OCI-LY7 (cell line): ENCODE results near the gene CEP131. TPM values are rescaled to one million over a fixed set of nuclear protein-coding genes. Genes with fewer than 3 reads are reported as not detected.

Experiments used
- BruUV-seq: library from RNA; stranded (reverse); fragments of 400-500 nt; replicated peaks from 2 replicates; lab custom pipeline; 2021; lab: Mats Ljungman, UMichigan
- CTCF ChIA-PET: fragments of 300-600 bp; sonication (Branson Sonifier 250); formaldehyde crosslinking; loops from one replicate; lab custom pipeline; 2022; ENCODE audit warnings: antibody characterized with exemption; ENCODE audit not compliant: unreplicated experiment; lab: Charles Lee
- POLR2A ChIA-PET: fragments of 300-600 bp; sonication (Branson Sonifier 250); formaldehyde crosslinking; loops from one replicate; lab custom pipeline; 2022; ENCODE audit warnings: antibody characterized with exemption; lab: Charles Lee
- DNase-seq: peaks from one replicate; pipeline ENCODE4 v3.0.0-alpha.2; 2015; ENCODE audit warnings: low spot score
- H2AFZ ChIP-seq: fragments of 200-600 bp; sonication (generic), shearing (Covaris generic); 2 replicates; pipeline ENCODE4 v1.6.1; 2014; ENCODE audit warnings: mild to moderate bottlenecking, antibody characterized with exemption, low read length, moderate library complexity
- H3K27ac ChIP-seq: fragments of 200-600 bp; sonication (generic); 2 replicates; pipeline ENCODE4 v1.5.1; 2014; ENCODE audit warnings: mixed run types, low read depth, mild to moderate bottlenecking, moderate library complexity, low read length, inconsistent platforms; ENCODE audit not compliant: poor library complexity, severe bottlenecking
- H3K36me3 ChIP-seq: fragments of 200-600 bp; sonication (generic); 2 replicates; pipeline ENCODE4 v1.6.1; 2014; ENCODE audit warnings: mild to moderate bottlenecking, antibody characterized with exemption, low read length, moderate library complexity, mixed read lengths; ENCODE audit not compliant: insufficient read depth
- H3K4me1 ChIP-seq: fragments of 200-600 bp; sonication (generic); 2 replicates; pipeline ENCODE4 v1.5.1; 2014; ENCODE audit warnings: mild to moderate bottlenecking, low read length; ENCODE audit not compliant: insufficient read depth, poor library complexity, severe bottlenecking
- H3K4me2 ChIP-seq: fragments of 200-600 bp; sonication (generic); 2 replicates; pipeline ENCODE4 v1.6.1; 2014; ENCODE audit warnings: mild to moderate bottlenecking, low read length
- H3K4me3 ChIP-seq: fragments of 200-600 bp; sonication (generic); 2 replicates; pipeline ENCODE4 v1.5.1; 2014; ENCODE audit warnings: mild to moderate bottlenecking, low read depth, low read length; ENCODE audit not compliant: poor library complexity, severe bottlenecking
- H3K79me2 ChIP-seq: fragments of 200-600 bp; sonication (generic); 2 replicates; pipeline ENCODE4 v1.6.1; 2016; ENCODE audit warnings: low read depth, mild to moderate bottlenecking, low read length, moderate library complexity, mixed read lengths; ENCODE audit not compliant: insufficient read depth
- H3K9me2 ChIP-seq: fragments of 200-600 bp; sonication (generic); 2 replicates; pipeline ENCODE4 v1.6.1; 2016; ENCODE audit warnings: mild to moderate bottlenecking, low read length, mixed read lengths; ENCODE audit not compliant: insufficient read depth
- H3K9me3 ChIP-seq: fragments of 200-600 bp; sonication (generic); 2 replicates; pipeline ENCODE4 v1.6.1; 2014; ENCODE audit warnings: mild to moderate bottlenecking, mixed run types, low read length, mixed read lengths
- H4K20me1 ChIP-seq: fragments of 200-600 bp; sonication (generic); 2 replicates; pipeline ENCODE4 v1.6.1; 2014; ENCODE audit warnings: mild to moderate bottlenecking, antibody characterized with exemption, low read length, moderate library complexity, mixed read lengths; ENCODE audit not compliant: insufficient read depth
- EZH2phosphoT487 ChIP-seq: fragments of 200-600 bp; sonication (generic); IDR thresholded peaks from 2 replicates; pipeline ENCODE4 v1.6.1; 2018; ENCODE audit warnings: low read depth, borderline replicate concordance, mild to moderate bottlenecking, mixed run types, antibody characterized with exemption, low read length, moderate library complexity, mixed read lengths
- intact Hi-C: fragments of 100-400 bp; cut with micrococcal nuclease; formaldehyde crosslinking; loops from one replicate; pipeline ENCODE4 v1.10.0; 2022; ENCODE audit not compliant: unreplicated experiment
- total RNA-seq, 2 experiments: library from RNA; depleted of rRNA in 1 of 2; stranded (reverse); fragments of >200 nt in 1 of 2; shearing (Covaris generic) in 1 of 2; gene quantifications; 2 replicates each; pipeline ENCODE4 v1.2.3, GENCODE V29; 2014 to 2022
- TF ChIP-seq, protein P1 (sequence below): fragments of 200-600 bp; sonication (generic); conservative IDR thresholded peaks from 2 replicates; pipeline ENCODE4 v1.5.1; 2014; ENCODE audit warnings: mild to moderate bottlenecking, antibody characterized with exemption, low read length, moderate library complexity, mixed read lengths

CEP131 gene
- total RNA-seq, 2 experiments from 2014 or later = 32.9 to 38.6 TPM

DNA sequence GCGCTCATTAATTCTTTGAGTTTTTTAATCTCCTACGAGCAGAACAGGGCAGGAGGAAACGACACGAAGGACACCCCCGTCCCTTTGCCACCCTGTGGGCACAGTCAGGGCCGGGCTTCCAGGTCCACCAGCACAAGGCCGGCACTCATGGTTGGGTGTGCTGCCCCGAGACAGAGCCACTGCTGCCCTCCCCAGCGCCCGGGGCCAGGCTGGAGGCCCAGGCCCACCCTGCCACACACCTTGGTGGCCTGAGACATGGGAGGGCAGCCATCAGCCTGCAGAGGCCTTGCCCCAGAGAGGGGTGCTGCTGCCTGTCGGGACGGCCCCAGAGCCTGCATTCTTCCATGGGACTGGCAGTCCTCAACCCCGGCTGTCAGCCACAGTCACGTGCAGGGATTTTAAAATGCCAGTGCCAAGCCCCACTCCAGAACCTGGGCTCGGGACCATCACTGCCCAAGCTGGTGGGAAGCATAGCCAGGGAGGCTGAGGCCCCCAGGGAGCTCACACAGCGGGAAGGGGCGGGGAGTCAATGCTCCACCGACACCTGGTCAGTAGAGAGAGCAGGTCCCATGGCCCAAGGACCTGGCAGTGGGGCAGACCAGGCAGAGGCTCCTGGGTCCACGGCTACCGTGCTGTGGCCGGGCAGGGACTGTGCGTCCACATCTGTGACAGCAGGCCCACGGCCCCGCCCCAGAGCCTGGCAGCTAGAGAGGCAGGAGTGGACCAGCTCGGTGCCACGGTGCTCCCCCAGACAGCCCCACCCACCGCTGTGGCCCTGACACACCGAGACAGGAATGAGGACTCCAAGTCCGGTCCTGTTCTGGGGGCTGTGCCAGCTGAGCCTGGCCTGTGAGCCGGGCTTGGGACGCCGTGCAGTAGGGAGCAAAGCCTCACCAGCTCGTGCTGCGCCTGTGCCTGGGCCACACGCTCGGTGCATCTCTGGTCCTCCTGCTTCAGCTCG, 27.5 kb downstream of the CEP131 start:
- no peak for DNase-seq
- Histone ChIP-seq H3K4me3 (no peak overlapping the region), H3K9me3 (no peaks in the 10 kb centered on the region), H3K36me3 (peaks cover 11% of the 10 kb centered on the region; the same call in 1 of the 2 replicates), H3K79me2 (no peaks in the 10 kb centered on the region), H3K9me2 (no peaks in the 10 kb centered on the region), H3K4me2 (no peak overlapping the region), H3K27ac (no peak overlapping the region), H3K4me1 (no peaks in the 10 kb centered on the region), H4K20me1 (no peaks in the 10 kb centered on the region), H2AFZ (no peak overlapping the region)
- TF ChIP-seq EZH2phosphoT487 = no peak
- TF ChIP-seq, protein P1, sequence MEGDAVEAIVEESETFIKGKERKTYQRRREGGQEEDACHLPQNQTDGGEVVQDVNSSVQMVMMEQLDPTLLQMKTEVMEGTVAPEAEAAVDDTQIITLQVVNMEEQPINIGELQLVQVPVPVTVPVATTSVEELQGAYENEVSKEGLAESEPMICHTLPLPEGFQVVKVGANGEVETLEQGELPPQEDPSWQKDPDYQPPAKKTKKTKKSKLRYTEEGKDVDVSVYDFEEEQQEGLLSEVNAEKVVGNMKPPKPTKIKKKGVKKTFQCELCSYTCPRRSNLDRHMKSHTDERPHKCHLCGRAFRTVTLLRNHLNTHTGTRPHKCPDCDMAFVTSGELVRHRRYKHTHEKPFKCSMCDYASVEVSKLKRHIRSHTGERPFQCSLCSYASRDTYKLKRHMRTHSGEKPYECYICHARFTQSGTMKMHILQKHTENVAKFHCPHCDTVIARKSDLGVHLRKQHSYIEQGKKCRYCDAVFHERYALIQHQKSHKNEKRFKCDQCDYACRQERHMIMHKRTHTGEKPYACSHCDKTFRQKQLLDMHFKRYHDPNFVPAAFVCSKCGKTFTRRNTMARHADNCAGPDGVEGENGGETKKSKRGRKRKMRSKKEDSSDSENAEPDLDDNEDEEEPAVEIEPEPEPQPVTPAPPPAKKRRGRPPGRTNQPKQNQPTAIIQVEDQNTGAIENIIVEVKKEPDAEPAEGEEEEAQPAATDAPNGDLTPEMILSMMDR = no peak
- CTCF ChIA-PET = interaction anchor here (1.0 kb wide), 1 partner anchor 12 kb away, joined by 3 read pairs; no protein-coding TSS in a partner anchor
- no TSS peak for BruUV-seq
- POLR2A ChIA-PET = no interaction called here
- intact Hi-C loops = no loop called here

DNA sequence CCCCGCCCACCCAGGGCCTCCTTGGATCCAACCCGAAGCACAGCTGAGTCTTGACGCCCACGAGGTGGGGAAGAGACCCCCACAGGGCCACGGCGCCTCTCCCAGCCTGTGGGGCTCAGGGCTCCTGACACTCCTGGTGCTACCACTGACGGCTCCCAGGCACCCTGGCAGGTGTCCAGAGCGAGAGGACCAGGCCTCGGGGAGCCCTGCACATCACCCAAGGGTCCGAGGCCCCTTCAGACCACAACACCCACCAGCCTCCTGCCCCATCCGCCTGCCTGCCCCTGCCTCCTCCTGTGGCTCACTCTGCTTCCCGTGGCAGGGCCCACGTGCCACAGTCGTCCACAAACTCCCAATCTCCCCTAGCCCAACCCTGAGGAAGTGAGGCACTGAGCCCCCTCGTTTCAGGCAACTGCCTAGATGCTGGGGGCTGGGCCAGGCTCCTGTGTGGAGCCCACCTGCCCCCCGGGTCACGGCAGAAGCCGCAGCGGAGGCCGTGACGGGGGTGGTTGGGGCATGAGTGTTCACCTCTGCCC, 28.5 kb downstream of the CEP131 start:
- no TSS peak for BruUV-seq

More for the DNA sequence above, 28.5 kb downstream of the CEP131 start:
- no peak overlapping the region for H3K27ac ChIP-seq
- H3K79me2 ChIP-seq = no peaks in the 10 kb centered on the region
- H2AFZ ChIP-seq = no peak overlapping the region
- H3K9me2 ChIP-seq = no peaks in the 10 kb centered on the region
- CTCF ChIA-PET = no interaction called here
- H3K4me1 ChIP-seq = no peaks in the 10 kb centered on the region
- H3K4me2 ChIP-seq = no peak overlapping the region
- intact Hi-C loops = no loop called here
- H4K20me1 ChIP-seq = no peaks in the 10 kb centered on the region
- TF ChIP-seq, protein P1 = no peak
- no peak for TF ChIP-seq EZH2phosphoT487
- H3K4me3 ChIP-seq = no peak overlapping the region
- H3K9me3 ChIP-seq = no peaks in the 10 kb centered on the region
- H3K36me3 ChIP-seq = peaks cover 16% of the 10 kb centered on the region; the same call in 1 of the 2 replicates
- no peak for DNase-seq
- POLR2A ChIA-PET = no interaction called here
